HG02623 (cell line): ENCODE results near the gene ADCY2.

ENCODE experiments used
- ATAC-seq: cut with Tn5 transposase; IDR thresholded peaks from one replicate; pipeline ENCODE4 v1.9.1; 2021; ENCODE audit warnings: moderate library complexity; ENCODE audit not compliant: unreplicated experiment

The ADCY2 gene

DNA sequence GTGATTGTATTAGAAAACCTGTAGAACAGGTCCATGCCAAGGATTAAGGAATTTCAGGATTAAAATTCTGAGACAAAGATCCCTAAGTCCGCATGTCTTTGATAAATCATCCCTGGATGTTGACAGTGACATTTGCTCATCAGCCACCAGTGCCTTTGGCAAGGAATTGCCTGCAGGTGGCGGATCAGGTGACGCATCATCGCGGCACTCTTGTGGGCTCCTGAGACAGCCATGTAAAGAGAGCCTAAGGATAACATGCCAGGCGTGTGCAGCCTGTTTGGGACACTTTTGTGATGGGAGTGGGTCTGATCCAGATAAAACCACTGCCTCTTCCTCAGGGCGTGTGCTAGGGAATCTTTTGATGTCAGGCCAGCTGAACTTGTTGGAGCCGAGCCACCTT, 40.6 kb downstream of the ADCY2 start:
- no peak for ATAC-seq

DNA sequence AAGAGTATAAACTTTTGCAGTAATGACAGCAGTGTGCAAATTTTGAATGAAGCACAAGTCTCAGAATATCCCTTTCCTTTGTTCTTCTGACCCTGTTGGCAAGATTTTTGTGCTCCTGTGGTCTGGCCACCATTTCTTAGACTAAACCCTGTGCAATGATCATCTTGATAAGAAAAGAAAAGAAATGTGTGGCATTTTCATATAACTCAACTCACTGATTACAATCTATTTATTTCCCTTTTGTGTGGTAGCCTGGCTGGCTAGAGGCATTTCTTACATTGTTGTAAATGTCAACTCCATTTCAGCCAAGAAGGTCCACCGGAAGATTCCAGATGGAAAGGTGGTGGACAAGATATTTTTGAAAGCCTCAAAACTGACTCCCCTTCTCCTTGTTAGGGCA, 41.9 kb downstream of the ADCY2 start:
- ATAC-seq, result no peak

DNA sequence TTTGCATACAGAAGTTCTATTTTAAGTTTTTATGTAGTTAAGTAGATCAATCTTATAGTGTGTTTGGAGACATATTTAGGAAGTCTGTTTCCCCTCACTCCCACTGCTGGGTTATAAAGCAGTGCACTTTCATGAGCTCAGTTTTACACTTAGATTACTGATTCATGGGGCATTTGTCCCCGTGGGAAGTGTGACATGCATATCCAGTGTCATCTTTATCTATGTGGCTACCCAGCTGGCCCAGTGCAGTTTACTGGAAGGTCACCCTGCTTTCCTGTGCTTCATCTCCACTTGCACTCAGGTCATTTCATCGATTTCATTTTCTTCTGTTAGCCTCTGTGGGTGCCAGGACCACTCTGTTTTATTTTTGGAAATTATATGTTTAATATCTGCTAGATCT, 49.1 kb downstream of the ADCY2 start:
- ATAC-seq, result no peak

DNA sequence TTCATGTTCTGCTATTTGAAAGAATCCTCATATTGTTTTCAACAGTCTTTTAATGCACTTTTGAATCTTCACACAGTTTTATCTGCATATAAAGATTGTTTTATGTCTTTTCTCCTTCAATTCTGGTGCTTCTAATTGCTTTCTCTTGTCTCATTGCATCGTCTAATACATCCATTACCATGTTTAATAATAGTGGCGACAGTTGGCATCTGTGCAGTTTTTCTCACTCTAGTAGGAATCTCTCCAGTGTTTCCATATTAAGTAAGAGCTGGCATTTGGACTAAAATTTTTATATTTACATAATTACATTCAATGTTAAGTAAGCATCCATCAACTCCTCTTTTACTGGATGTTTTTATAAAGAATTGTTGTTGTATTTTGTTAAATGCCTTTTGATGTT, 49.9 kb downstream of the ADCY2 start:
- ATAC-seq, result no peak

DNA sequence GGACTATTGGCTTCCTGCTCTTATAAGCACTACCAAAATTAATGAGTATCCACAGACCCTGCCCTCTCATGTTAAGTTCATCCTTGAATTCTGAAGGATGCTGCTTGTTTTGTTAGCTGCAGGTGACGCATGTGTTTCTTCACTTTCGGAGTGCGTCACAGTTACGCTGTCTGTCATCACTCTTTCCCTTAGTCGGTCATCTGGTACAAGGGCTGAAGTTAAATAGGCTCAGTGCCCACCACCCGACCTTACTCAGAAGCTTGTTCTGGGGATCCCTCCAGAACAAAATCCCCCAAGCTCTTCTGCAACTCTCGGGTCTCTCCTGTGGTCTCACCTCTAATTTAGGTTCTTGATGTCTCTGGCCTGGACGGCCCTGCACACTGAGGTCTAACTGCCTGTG, 51.0 kb downstream of the ADCY2 start:
- no peak for ATAC-seq

DNA sequence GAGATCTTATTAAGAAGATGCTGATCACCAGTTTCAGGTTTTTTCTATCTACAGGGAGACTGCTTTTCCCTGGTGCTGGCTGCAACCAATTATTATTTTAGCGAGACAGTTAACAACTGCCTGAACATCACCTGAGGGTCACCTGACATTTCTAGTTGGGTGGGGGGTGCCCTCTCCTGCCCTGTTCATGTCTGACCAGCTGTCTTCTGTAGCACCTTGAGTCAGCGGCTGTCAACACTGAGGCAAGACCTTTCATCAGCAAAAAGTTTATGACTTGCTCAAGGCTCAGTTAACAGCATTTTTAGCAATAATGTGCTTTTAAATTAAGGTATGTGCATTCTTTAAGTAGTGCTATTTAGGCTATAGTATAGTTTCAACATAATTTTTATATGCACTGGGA, 58.0 kb downstream of the ADCY2 start:
- ATAC-seq, result no peak

DNA sequence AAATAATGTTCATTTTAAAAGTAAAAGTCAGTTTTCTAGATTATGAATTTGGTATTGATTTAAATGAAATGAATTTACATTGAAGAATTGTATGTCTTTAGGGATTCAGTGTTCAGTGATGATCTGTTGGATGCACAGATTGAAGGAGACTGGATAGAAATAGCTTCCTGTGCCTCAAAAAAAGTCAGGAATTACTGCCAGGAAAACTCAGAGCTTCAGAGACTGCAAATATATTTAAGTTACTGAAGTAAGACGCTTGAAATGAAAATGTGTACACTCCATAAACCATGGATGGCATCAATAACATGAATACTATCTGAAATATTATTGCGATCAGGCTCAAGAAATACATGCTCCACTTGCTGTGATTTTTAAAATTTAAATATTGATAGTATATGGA, 60.3 kb downstream of the ADCY2 start:
- ATAC-seq, result no peak

DNA sequence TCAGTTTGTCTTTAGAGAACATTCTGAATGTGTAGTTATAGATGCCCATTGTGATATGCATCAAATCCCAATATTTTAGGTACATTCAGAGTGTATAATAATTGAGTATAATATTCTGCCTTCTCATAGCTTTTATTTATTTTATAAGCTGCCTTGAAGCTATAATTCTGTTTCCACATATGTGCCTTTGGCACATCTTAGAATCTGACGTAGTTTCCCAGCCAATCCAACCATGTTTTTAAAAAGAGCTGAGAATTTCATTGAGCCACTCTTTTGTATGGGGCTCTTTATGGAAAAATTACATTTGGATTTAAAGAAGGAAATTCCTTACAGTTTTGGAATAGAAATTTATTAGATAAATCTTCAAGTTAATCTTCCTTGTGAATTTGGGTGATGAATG, 65.4 kb downstream of the ADCY2 start:
- ATAC-seq, result no peak

DNA sequence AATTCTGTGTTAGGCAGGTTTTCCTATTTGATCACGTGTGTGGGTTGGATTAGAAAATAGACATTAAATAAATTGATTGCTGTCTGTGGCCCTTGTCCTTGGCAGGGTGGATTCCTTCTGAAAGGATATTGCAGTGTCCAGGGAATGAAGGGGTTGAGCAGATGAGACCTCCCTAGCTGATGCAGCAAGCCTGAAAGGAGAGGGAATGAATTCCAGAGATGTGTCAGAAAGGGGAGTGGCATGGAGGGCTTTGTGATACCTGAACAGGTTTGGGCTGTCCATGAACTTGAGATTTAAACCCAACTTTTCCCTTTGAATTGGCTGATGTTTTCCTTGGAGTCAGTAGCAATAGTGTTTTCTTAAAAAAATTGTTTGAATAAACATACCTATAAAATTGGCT, 66.8 kb downstream of the ADCY2 start:
- no peak for ATAC-seq

DNA sequence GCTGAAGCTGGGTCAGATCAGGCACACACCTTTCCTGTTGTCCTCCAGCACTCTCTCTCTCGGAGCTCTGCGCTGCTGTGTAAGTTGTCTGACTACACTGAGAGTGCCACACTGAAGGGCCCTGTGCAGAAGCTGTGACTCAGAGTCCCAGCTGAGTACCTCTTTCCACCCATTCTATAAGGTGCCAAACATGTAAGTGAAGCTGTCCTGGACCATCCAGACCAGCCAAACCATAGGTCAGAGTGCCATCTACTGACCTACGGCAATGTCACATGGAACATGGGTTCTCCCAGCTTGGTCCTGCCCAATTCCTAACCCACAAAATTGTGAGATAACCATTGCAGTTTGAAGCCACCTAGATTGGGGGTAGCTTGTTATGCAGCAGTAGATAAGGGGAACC, 68.2 kb downstream of the ADCY2 start:
- ATAC-seq, result no peak

DNA sequence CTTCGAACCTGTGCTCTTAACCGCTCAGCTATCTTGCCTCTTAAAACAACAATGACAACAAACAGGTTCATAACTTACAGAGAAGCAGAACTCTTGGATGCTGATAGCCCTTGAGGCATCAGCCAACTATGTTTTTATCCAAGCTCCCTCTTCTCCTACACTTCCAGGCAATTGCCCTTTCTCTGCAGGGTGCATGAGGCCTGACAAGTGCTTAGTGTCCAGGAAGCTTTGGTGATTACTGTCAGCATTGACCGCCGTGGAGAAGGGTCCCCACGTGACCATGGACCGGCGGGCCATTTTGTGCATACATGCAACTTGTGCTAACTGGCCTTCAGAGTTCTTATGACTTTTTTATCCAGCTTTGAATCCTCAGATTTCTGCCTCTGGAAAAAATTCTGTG, 71.2 kb downstream of the ADCY2 start:
- ATAC-seq, result no peak

DNA sequence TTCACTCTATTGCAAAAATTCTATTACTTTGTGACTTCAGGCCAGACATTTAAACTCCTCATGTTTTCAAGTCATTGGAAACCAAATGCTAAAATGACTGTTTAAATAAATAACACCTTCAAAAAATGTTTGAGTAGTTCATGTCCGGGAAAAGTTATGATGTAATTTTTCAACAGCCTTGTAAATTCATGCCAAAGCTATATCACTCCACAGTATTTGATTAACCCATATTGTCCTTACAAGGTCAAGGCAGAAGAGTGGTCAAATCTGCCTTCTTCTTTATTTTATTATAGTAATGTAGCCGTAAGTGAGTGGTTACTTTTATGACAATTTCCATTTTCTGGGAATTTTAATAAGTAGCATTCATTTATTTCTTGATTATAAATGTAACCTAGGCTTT, 72.8 kb downstream of the ADCY2 start:
- ATAC-seq, result no peak

DNA sequence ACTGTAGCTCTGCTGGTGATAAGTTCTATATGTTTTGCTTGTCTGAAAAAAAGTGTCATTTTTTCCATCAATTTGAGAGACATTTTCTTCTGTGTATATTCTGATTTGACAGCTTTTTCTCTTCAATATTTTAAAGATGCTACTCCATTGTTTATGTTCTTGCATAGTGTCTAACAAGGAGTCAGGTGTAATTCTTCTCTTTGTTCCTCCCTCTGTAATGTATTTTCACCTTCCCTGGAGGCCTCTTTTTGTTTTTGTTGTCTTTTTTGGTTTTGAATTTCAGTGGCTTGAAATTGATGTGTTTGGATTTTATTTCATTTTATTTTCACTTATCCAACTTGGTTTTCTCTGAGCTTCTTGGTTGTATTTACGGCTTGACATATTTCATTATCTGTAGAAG, 75.8 kb downstream of the ADCY2 start:
- no peak for ATAC-seq

DNA sequence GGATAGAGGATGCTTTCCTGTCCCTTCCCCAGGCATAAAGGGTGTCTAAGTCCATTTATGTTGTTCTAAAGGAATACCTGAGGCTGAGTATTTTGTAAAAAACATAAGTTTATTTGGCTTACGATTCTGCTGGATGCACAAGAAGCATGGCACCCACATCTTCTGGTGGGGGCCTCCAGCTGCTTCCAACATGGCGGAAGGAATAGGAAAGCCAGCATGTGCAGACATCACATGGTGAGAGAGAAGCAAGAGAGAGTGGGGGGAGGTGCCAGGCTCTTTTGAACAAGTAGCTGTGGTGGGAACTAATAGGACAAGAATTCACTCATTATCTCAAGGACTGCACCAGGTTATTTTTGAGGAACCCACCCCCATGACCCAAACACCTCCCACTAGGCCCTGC, 77.2 kb downstream of the ADCY2 start:
- no peak for ATAC-seq

DNA sequence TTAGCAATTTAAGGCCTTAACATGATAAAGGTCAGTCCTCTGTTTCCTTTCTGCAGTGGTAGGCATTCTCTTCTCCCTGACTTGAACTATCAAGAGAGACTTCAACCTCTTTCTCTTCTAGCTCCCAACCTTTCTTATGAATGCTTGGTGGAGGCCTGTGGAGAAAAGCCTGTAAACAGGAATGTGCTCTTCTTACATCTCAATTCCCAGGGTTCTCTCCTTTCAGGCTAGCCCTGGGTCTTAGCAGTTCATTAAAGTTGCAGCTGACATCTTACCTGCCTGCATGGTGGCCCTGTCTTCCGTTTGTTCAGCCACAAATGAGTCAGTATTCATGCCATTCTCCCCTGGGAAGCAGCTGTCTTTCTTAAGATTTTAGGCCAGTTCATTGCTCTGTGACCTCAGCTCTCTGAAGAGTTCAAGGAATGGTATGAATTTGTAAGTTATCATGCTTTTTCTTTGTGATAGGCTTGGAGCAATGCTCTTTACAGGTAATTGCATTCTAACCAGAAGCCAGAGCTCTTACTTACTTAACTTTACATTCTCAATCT, 77.8 kb downstream of the ADCY2 start:
- no peak for ATAC-seq

DNA sequence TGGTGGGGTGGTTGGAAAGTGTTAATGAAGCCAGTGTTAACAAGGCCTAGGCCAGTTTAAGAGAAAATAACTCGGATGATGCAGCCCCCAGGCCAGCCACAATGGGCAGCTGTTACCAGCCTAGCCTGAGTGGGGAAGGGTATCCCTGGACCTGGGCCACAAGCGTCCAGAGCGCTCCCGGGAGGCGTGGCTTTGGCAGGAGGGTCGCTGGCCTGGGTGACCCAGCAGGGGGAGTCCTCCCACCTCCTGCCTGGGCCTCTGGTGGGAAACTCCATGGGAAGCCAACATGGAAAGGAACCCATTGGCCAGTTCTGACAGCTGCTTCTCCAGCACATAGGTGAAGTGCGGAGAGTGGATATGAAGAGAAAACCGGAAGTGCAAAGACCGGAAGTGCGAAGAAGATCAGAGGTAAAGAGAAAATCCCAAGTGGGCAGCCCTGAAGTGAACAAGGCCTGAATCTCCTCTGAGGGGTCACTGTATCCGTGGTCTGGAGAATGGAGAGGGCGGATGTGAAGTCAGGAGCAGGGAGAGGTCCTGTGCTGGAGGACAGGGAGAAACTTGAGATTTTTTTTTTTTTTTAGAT, 79.0 kb downstream of the ADCY2 start:
- ATAC-seq, result no peak

DNA sequence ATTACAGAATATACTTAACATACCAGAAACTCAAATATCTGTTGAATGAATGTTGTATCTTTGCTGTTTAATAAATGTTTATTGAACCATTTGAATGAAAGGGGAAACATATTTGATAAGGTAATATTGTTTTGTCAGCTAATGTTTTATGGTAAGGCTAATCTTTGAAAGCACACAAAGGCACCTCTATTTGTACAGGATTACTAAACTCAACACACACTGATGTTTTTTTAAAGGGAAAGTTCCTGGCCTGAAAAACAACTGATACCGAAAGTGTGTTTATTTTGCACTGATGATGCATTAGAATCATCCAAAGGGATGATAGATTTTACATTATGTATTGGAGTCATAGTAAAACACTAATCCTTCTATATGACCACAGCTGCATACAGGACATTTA, 82.5 kb downstream of the ADCY2 start:
- ATAC-seq, result no peak

DNA sequence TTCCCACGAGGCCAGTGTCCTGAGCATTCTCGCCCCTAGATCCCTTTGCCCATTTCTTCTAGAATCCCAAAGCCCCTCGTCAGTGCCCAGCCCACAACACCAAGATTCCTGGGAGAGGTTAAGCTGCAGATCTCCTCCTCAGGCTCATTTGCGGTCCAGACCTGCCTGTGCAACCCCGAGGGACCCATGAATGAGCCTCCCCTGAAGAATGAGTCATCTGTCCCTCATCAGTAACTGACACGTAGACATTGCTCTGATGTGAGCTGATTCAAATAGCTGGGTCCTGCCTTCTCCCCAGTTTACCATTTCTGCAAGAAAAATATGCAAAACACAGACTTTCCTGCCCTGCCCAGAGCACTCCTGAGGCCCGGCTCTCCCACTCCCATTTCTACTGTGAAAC, 92.8 kb downstream of the ADCY2 start:
- no peak for ATAC-seq

DNA sequence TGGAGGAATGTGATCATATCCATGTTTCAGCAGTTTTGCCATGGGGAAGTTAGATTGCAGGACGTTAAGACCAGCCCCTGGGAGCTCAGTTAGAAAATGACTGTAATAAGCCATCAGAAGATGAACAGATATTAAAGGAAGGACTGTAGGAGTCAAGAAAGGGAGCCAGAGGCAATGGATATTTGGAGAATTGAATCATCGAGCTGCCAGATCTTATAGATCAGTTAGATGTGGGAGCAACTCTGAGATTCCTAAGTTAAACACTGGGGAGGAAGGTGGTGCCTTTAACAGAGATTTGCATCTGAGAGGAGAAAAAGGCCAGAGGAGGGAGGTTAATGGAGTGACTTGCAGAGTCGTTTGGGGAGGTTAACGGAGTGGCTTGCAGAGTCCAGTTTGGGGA, 96.4 kb downstream of the ADCY2 start:
- no peak for ATAC-seq

DNA sequence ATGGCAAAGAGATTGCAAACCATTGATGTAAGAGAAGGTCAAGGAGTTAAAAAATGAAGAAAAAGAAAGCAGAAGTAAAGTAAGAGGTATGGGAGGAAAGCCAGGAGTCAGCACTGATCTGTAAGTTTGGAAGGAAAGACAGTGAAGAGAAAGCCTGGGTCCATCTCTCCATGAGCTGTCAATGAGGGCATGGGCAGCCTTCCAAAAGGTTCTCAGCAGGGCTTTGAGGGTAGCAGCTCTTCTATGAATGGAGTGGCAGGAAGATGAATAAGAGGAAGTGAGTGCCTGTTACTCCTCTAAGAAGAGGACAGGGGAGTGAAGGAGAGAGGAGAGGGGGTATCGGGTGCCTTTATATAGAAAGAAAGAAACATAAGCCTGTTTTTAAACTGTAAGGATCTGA, 97.1 kb downstream of the ADCY2 start:
- no peak for ATAC-seq

DNA sequence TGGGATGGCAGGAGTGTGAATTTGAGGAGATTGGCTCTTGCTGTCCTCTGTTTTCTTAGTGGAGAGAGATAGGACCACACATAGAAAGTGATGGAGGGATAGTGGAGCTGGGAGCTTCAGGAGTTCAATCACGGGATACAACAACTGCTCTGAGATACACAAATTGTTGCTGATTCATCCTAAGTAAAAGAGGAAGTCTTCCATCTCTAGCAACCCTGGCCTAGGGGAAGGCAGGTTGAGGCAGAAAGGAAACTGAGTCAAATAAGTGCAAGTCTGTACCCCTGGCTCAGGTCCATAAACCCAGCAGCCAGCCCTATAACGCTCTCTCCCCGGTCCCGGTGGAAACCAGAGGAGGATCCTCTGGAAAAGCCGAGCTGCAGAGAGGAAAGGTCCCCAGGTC, 97.7 kb downstream of the ADCY2 start:
- no peak for ATAC-seq

DNA sequence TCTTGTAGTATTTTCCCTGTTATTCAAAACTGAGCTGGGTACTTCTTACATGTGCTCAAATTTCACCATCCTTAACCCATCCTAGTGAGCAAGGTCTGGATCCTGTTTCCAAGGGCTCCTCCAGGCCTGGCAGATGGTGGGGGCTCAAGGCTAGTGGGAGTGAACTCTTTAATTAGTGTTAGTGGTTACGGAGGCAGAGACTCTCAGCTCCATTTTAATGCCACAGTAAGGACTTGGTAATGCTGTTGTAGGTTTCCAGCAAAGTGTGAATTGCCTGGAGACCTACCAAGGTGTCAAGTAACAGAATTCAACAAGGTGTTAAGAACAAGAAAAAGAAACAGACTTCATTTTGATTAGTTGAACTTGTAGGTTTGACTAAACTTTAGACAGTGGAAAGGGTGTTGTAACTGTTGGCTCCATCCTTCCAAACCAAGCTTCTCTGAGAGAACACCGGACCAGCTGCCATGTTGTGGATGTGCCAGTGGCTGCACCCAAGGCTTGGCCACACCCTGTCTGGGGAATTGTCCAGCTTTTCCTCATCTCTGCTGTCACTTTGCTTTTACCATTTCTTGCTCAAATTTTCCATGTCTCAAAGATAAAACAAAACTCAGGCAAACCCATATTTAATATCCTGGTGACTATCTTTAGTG, 98.7 kb downstream of the ADCY2 start:
- no peak for ATAC-seq

DNA sequence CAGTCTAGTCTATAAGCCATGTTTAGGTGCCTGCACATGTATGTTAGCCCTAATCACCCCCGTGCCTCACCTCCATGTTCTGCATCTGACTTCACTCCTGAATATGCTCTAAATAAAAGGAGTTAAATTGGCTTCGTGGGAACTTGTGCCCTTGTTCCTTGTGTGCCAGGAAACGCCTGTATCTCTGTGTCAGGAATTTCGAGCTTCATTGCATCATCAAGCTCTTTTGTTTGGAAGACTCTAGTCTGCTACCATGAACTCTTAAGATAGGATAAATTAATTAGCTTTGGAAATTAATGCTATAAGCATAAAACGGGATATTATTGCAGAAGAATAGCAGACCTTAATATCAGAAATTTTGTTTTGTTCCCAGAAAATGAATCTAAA, 99.2 kb downstream of the ADCY2 start:
- no peak for ATAC-seq
